C4-2B (cell line): ENCODE measurements around the gene TSPAN31.

Experiments used
- ZFX ChIP-seq: fragments of 450-650 bp; IDR thresholded peaks from 2 replicates; pipeline ENCODE4 v1.6.1; 2017
- TF ChIP-seq, protein P1 (sequence below): fragments of 450-650 bp; conservative IDR thresholded peaks from 2 replicates; pipeline ENCODE4 v1.5.1; 2017; ENCODE audit warnings: mild to moderate bottlenecking

GRCh38 chr12:57707250-57707649 lies 37.6 kb upstream of the TSPAN31 start:
- no peak for TF ChIP-seq ZFX
- TF ChIP-seq, protein P1, sequence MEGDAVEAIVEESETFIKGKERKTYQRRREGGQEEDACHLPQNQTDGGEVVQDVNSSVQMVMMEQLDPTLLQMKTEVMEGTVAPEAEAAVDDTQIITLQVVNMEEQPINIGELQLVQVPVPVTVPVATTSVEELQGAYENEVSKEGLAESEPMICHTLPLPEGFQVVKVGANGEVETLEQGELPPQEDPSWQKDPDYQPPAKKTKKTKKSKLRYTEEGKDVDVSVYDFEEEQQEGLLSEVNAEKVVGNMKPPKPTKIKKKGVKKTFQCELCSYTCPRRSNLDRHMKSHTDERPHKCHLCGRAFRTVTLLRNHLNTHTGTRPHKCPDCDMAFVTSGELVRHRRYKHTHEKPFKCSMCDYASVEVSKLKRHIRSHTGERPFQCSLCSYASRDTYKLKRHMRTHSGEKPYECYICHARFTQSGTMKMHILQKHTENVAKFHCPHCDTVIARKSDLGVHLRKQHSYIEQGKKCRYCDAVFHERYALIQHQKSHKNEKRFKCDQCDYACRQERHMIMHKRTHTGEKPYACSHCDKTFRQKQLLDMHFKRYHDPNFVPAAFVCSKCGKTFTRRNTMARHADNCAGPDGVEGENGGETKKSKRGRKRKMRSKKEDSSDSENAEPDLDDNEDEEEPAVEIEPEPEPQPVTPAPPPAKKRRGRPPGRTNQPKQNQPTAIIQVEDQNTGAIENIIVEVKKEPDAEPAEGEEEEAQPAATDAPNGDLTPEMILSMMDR: no peak
